Right lobe of liver (tissue), 4 donors: Measurements from ENCODE around the gene PICK1.

Source experiments
- CTCF ChIP-seq, 4 donors: fragments of 200-600 bp in 3 of 4; fragments of 450-650 bp in 1 of 4; IDR thresholded peaks; one replicate each; pipeline versions ENCODE4 v1.5.1 to v1.8.0; 2016 to 2022; ENCODE audit warnings: antibody characterized with exemption in 4 of 4, mild to moderate bottlenecking in 2 of 4
- POLR2A ChIP-seq: fragments of 450-650 bp; IDR thresholded peaks from one replicate; pipeline ENCODE4 v1.6.1; 2017; ENCODE audit warnings: antibody characterized with exemption, mild to moderate bottlenecking
- donor health status: DM: no; HTN: no; CAD: no.
- donor health status: DM: no; HTN: no; CAD: no.
- donor health status: DM: no; HTN: yes; CAD: no.

DNA sequence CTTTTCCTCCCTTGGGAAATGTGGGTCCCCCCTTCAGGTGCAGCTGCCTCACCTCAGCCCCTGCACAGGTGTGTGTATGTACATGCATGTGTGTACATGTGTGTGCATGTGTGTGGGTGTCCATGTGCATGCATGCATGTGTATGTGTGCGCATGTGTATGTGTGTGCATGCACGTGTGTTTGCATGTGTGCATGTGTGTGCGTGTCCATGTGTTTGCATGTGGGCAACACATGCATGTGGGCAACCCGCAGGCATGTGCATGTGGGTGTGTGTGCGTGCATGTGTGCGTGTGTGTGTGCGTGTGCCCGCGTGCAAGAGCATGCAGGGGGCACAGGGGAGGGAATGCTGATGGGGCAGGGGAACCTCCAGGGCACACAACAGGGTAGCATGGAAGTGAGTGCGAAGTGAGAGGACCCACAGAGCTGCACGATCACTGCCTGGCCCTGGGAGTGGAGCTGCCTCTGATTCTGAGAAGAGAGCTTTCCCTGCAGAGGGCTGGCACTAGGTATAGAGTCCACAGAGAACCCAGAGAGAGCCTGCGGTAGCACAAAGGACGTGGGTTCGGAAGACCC lies 67.9 kb downstream of the PICK1 start:
- no peak for TF ChIP-seq CTCF (IDR thresholded peaks at IDR 0.05)
- TF ChIP-seq POLR2A = no peak
